ENCODE results near the gene MAGI1.

DNA sequence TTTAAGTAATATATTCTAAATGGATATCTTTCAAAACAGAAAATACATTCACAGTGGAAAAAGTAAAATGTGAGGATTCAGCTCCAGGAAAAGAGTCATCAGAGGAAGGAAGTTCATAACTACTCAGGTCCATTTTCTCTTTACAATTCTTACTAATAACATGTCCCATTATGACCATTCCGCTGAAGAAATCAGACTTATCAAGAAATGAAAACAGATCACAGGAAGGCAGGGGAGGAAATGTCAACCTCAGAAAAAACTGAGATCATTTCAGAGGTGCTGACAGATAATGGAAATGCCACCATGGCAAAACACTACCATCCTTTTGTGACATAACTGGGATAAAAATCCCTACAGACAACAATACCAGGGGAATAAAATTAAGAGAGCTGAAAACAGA lies 139.5 kb downstream of the MAGI1 start:
- TF ChIP-seq, protein P1, sequence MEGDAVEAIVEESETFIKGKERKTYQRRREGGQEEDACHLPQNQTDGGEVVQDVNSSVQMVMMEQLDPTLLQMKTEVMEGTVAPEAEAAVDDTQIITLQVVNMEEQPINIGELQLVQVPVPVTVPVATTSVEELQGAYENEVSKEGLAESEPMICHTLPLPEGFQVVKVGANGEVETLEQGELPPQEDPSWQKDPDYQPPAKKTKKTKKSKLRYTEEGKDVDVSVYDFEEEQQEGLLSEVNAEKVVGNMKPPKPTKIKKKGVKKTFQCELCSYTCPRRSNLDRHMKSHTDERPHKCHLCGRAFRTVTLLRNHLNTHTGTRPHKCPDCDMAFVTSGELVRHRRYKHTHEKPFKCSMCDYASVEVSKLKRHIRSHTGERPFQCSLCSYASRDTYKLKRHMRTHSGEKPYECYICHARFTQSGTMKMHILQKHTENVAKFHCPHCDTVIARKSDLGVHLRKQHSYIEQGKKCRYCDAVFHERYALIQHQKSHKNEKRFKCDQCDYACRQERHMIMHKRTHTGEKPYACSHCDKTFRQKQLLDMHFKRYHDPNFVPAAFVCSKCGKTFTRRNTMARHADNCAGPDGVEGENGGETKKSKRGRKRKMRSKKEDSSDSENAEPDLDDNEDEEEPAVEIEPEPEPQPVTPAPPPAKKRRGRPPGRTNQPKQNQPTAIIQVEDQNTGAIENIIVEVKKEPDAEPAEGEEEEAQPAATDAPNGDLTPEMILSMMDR (conservative IDR thresholded peaks at IDR 0.05) = no peak
- TF ChIP-seq ZFX (IDR thresholded peaks at IDR 0.05) = no peak

All from C4-2B (cell line).